GM19025 (cell line): ENCODE measurements around the gene TRPV3.
"Not testable (repeated sequence)": the region's sequence is repeated elsewhere in the genome, so short reads cannot be mapped to it uniquely, and the experiment has no call there.

ENCODE experiments used
- ATAC-seq: cut with Tn5 transposase; IDR thresholded peaks from one replicate; pipeline ENCODE4 v1.9.1; 2021; ENCODE audit warnings: mild to moderate bottlenecking, low read depth, moderate library complexity; ENCODE audit not compliant: unreplicated experiment

TRPV3 gene

GRCh38 chr17:3574231-3574630, 16.6 kb upstream of the TRPV3 start:
- no peak for ATAC-seq

GRCh38 chr17:3573246-3574100, 15.9 kb upstream of the TRPV3 start:
- no peak for ATAC-seq

- ATAC-seq: no peak
Observed at GRCh38 chr17:3572231-3572630, 14.6 kb upstream of the TRPV3 start.

GRCh38 chr17:3571043-3571900, 13.7 kb upstream of the TRPV3 start:
- no peak for ATAC-seq

- no peak for ATAC-seq
Observed at GRCh38 chr17:3569534-3570137, 12.0 kb upstream of the TRPV3 start.

GRCh38 chr17:3566551-3566950, 8.9 kb upstream of the TRPV3 start:
- no peak for ATAC-seq

- ATAC-seq: no peak
Observed at GRCh38 chr17:3565143-3565542, 7.5 kb upstream of the TRPV3 start.

- not testable (repeated sequence) for ATAC-seq
Observed at GRCh38 chr17:3564241-3564640, 6.6 kb upstream of the TRPV3 start.

GRCh38 chr17:3559270-3559645, 1.6 kb upstream of the TRPV3 start:
- ATAC-seq: no peak

- ATAC-seq: peak; percentile 67
Observed at GRCh38 chr17:3558603-3559269, 1.1 kb upstream of the TRPV3 start.

GRCh38 chr17:3556916-3557767, 470 bp downstream of the TRPV3 start:
- ATAC-seq: peak; percentile 2

- no peak for ATAC-seq
Observed at GRCh38 chr17:3556239-3556915, 1.2 kb downstream of the TRPV3 start.

- ATAC-seq: no peak
Observed at GRCh38 chr17:3555189-3555796, 2.3 kb downstream of the TRPV3 start.

GRCh38 chr17:3554440-3554839, 3.2 kb downstream of the TRPV3 start:
- ATAC-seq: no peak

- ATAC-seq: no peak
Observed at GRCh38 chr17:3553419-3554401, 3.9 kb downstream of the TRPV3 start.

GRCh38 chr17:3552916-3553315, 4.7 kb downstream of the TRPV3 start:
- ATAC-seq: no peak

- ATAC-seq: no peak
Observed at GRCh38 chr17:3551189-3551588, 6.4 kb downstream of the TRPV3 start.
